ENCODE results near the gene ITGA11.
"Not testable (repeated sequence)": the region's sequence is repeated elsewhere in the genome, so short reads cannot be mapped to it uniquely, and the experiment has no call there.

Gene ITGA11

DNA sequence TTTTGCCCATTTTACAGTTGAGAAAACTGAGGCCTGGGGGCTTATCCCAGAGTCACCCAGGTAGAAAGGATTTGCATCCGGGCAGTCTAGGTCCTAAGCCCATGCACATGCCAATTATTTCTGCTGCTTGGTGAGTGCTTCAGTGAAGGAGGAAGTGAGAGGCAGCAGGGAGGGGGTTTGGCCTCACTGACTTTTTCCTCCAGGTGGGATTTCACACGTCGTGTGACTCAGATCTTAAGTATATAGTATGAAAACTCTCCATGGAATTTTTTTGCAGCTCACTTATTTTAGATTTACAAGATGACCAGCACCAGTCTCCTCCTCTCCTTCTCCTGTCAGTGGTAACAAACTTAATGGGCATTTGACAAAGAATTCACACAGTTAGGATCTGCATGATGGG, 4.6 kb downstream of the ITGA11 start:
- TF ChIP-seq, protein P1, sequence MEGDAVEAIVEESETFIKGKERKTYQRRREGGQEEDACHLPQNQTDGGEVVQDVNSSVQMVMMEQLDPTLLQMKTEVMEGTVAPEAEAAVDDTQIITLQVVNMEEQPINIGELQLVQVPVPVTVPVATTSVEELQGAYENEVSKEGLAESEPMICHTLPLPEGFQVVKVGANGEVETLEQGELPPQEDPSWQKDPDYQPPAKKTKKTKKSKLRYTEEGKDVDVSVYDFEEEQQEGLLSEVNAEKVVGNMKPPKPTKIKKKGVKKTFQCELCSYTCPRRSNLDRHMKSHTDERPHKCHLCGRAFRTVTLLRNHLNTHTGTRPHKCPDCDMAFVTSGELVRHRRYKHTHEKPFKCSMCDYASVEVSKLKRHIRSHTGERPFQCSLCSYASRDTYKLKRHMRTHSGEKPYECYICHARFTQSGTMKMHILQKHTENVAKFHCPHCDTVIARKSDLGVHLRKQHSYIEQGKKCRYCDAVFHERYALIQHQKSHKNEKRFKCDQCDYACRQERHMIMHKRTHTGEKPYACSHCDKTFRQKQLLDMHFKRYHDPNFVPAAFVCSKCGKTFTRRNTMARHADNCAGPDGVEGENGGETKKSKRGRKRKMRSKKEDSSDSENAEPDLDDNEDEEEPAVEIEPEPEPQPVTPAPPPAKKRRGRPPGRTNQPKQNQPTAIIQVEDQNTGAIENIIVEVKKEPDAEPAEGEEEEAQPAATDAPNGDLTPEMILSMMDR (IDR thresholded peaks at IDR 0.05; ENCODE audit: low read depth, low read length, missing control alignments), result no peak
- DNase-seq (ENCODE audit: low read depth), result no peak
- H3K4me3 ChIP-seq (ENCODE audit: low read depth, low read length), result no peak overlapping the region

DNA sequence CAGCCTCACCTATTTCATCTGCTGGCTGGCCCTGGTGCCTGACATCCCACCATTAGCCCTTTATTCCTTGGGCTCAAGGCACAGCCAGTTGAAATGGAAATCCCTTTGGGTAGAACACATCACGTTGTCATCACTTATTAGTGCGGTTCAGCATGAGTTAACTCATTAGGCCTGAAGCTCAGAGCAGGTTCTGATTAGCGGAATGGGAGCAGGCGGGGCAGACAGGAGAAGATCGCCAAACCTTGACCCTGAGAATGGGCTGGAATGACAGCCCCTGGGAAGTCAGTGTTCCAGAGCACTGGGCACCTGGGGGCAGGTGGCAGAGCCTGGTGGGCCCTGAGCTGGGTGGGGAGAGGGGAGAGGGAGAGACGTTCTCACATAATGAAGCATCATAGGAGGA, 5.8 kb downstream of the ITGA11 start:
- no peak for DNase-seq (ENCODE audit: low read depth)
- H3K4me3 ChIP-seq (ENCODE audit: low read depth, low read length), result no peak overlapping the region
- TF ChIP-seq, protein P1 (IDR thresholded peaks at IDR 0.05; ENCODE audit: low read depth, low read length, missing control alignments), result no peak

DNA sequence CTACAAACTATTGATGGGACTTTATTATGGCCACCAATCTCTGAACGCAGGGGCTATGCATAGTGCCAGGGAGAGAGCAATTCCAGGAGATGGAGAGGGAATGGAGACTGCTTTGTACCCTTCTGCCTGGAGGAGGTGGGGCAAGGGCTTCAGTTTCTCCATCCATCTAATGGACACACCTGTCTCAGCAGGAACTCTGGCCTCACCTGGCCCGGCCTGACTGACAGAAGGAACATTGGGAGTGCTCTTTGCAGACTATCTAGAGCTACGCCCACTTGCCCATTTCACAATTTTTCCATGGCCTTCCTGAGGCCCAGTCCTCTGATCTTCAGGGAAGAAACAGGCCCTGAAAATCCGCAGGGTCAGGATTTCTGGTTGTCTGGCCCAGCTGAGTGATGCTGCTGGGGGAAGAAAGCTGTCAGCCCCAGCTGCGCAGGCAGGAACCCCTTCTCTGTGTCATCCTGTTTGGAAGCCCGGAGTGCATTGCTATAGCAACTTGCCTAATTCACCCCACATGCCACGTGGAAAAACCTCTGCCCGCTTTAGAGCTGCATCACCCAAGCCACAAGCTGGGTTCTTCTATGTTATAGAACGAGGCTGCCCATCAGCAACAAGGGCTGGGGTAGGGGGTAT, 6.4 kb downstream of the ITGA11 start:
- TF ChIP-seq, protein P1 (IDR thresholded peaks at IDR 0.05; ENCODE audit: low read depth, low read length, missing control alignments), result no peak
- no peak overlapping the region for H3K4me3 ChIP-seq (ENCODE audit: low read depth, low read length)
- DNase-seq (ENCODE audit: low read depth), result no peak

DNA sequence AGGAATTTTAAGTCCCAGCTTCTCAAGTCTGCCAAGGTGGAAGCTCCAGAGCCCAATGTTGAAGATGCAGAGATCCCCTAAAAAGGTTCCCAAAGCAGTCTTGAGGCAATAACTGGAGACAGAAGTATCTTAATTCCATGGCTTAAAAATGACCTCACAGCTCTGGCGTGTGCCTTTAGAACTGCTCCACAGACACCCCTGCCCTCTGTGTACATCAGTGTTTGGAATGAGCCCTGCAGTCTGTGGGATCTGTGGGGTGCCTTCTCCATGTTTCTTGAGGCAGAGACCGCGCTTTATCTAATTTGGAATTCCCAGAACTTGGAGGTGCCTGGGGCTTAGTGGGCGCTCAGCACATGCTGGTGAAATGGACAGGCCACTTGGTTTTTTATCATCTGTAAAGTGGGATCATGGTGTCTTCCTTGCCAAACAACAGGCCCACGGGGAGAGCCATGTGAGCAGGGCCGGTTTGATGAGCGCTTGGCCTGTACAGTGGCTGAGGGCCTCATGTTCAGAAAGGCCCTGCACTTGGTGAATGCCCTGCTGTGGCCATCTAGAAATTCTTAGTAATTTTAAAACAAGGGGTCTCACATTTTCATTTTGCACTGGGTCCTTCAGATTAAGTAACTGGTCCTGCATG, 7.1 kb downstream of the ITGA11 start:
- DNase-seq (ENCODE audit: low read depth), result no peak
- no peak overlapping the region for H3K4me3 ChIP-seq (ENCODE audit: low read depth, low read length)
- TF ChIP-seq, protein P1 (IDR thresholded peaks at IDR 0.05; ENCODE audit: low read depth, low read length, missing control alignments), result no peak

DNA sequence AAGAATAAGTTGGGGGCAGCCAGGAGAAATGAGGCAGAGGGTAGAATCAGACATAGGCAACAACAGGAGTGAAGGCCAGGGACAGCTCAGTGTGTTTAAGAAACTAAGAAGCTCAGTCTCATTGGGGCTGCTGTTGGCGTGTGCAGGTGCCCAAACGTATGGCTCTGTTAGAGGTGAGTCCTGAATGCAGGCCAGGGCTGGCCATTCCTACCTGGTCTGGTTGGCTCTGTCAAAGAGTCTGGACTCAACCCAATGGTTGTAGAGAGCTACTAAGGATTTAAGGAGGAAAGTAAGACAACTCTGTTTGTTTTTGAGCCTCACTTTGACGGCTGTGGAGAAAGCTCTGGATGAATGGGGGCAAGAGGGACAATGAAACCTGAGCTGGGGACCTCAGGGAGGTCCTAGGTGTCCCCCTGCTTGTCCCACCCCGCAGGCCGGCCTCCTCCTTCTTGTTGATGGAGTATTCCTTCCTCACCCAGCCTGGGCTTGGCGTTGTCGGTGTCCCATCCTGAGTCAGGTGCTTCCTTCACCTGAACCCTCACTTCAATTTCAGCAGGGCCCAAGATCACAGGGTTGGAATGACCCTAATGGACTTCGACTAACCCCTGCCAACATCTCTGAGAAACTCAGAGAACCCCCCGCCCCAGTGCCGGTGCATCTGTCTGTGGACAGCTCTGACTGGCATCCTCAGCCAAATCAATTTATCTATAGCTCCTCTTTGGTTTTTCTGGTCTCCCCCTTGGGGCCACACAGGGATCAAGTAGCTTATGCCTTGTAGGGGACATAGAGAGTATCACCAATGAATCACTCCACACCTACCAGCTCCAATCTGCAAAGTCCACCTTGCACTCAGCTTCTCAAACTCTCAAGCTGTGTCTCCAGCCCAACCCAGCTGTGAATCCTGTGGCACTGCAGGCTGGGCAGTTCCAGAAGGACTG, 8.3 kb downstream of the ITGA11 start:
- no peak for DNase-seq (ENCODE audit: low read depth)

DNA sequence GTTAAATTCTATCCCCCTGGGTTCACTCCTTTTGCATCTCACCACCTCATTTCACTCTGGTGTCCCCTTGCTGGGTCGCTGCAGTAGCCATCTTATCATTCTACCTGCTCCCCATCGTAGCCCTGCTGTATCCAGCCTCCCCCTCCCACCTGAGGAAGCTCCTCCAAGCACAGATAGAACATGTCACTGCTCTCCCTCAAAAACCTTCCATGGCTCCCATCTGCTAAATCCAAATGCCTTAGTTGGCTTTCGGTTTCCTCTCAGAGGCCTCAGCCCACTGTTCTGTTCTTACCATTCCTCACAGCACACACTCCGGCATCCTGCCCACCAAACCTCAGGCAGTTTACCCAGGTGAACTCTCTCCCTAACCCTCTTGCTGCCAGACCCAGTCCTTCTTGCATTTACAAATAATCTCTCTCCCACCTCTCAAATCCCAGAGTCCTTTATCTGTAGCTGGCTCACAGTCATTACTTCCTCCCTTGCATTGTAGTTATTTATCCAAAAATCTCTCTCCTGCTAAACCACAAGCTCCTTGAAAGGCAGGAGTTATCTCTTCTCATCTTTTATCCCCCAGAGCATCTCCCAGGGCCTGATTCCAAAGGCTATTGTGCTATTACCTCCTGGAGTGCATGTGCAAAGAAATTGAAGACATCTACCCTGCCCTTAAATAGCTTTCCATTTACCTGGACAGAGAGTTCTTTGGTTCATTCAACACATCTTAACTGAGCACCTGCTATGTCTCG, 9.4 kb downstream of the ITGA11 start:
- not testable (repeated sequence) for H3K4me3 ChIP-seq (ENCODE audit: low read depth, low read length); DNase-seq (ENCODE audit: low read depth)

More for the DNA sequence above, 8.3 kb downstream of the ITGA11 start:
- H3K4me3 ChIP-seq (ENCODE audit: low read depth, low read length), result no peak overlapping the region
- TF ChIP-seq, protein P1 (IDR thresholded peaks at IDR 0.05; ENCODE audit: low read depth, low read length, missing control alignments), result no peak

All from GM12864 (cell line).